K562 (cell line): ENCODE results near the gene PRSS22. TPM values are rescaled to one million over a fixed set of nuclear protein-coding genes. Genes with fewer than 3 reads are reported as not detected.
A peak's percentile ranks its signal among the peaks of the same experiment; 100 is the strongest.

Experiments used
- ARNT ChIP-seq, 2 experiments: fragments of 450-650 bp; IDR thresholded peaks; 2 replicates each; pipeline ENCODE4 v1.6.1; 2016; ENCODE audit warnings: mild to moderate bottlenecking in 1 of 2
- E2F3 ChIP-seq: fragments of 250-450 bp; sonication (Bioruptor Pico); IDR thresholded peaks from 2 replicates; pipeline ENCODE4 v1.4.0; 2020; ENCODE audit warnings: mild to moderate bottlenecking
- E2F6 ChIP-seq, 2 experiments: IDR thresholded peaks; 2 replicates each; pipeline ENCODE4 v1.6.1; 2011; ENCODE audit warnings: borderline replicate concordance in 1 of 2, control low read depth in 1 of 2, low read depth in 1 of 2, low read length in 1 of 2, mild to moderate bottlenecking in 1 of 2, mixed read lengths in 1 of 2, moderate library complexity in 1 of 2; ENCODE audit not compliant: insufficient read depth in 1 of 2, insufficient read length in 1 of 2, poor library complexity in 1 of 2, severe bottlenecking in 1 of 2; ENCODE audit errors: extremely low read depth in 1 of 2
- FOS ChIP-seq: IDR thresholded peaks from 3 replicates; pipeline ENCODE4 v1.6.1; 2011; ENCODE audit not compliant: insufficient read length; ENCODE audit errors: extremely low read depth
- KLF10 ChIP-seq: fragments of 250-450 bp; sonication (Bioruptor Pico); IDR thresholded peaks from 2 replicates; pipeline ENCODE4 v1.6.1; 2021; ENCODE audit warnings: matching md5 sums
- MAFF ChIP-seq: IDR thresholded peaks from 2 replicates; pipeline ENCODE4 v1.6.1; 2012; ENCODE audit warnings: low read length, improper control_type of control experiment
- MEIS2 ChIP-seq: fragments of 450-650 bp; IDR thresholded peaks from 2 replicates; pipeline ENCODE4 v1.6.1; 2014; ENCODE audit warnings: mild to moderate bottlenecking; ENCODE audit not compliant: partially characterized antibody
- MNT ChIP-seq, 2 experiments: fragments of 450-650 bp; conservative IDR thresholded peaks; 2 replicates each; pipeline ENCODE4 v1.6.1; 2017; ENCODE audit warnings: mild to moderate bottlenecking in 2 of 2, moderate library complexity in 2 of 2
- MTA3 ChIP-seq: fragments of 450-650 bp; formaldehyde crosslinking; IDR thresholded peaks from 2 replicates; pipeline ENCODE4 v1.6.1; 2017; ENCODE audit warnings: mild to moderate bottlenecking, borderline replicate concordance
- POLR2AphosphoS2 ChIP-seq: IDR thresholded peaks from 2 replicates; pipeline ENCODE4 v1.6.1; 2012; ENCODE audit warnings: low read length, improper control_type of control experiment
- POLR2G ChIP-seq: fragments of 200-400 bp; formaldehyde crosslinking; IDR thresholded peaks from 2 replicates; pipeline ENCODE4 v1.6.1; 2017; ENCODE audit warnings: low read depth, mild to moderate bottlenecking, antibody characterized with exemption, low read length, moderate library complexity
- RBBP5 ChIP-seq: fragments of 200-600 bp; sonication (generic); IDR thresholded peaks from 2 replicates; pipeline ENCODE4 v1.6.1; 2012; ENCODE audit warnings: borderline replicate concordance, mild to moderate bottlenecking, low read length, control low read depth, inconsistent platforms; ENCODE audit not compliant: insufficient read depth, poor library complexity, severe bottlenecking
- RBM39 ChIP-seq: fragments of 200-400 bp; formaldehyde crosslinking; optimal IDR thresholded peaks from 2 replicates; pipeline ENCODE3; 2018; ENCODE audit warnings: low read depth, low read length
- RUNX1 ChIP-seq: sonication (generic); IDR thresholded peaks from 2 replicates; pipeline ENCODE4 v1.6.1; 2016; ENCODE audit warnings: antibody characterized with exemption, low read depth
- SMAD4 ChIP-seq: fragments of 250-450 bp; sonication (Bioruptor Pico); conservative IDR thresholded peaks from 2 replicates; pipeline ENCODE4 v1.8.0; 2021; ENCODE audit warnings: inconsistent platforms, mild to moderate bottlenecking, moderate library complexity
- TAF1 ChIP-seq: IDR thresholded peaks from 2 replicates; pipeline ENCODE4 v1.6.1; 2011; ENCODE audit warnings: mild to moderate bottlenecking, low read length, moderate library complexity; ENCODE audit not compliant: insufficient read depth, control insufficient read depth, severe bottlenecking; ENCODE audit errors: extremely low read depth
- TRIM24 ChIP-seq, 2 experiments: fragments of 450-650 bp; IDR thresholded peaks; 2 replicates each; pipeline ENCODE4 v1.6.1; 2016
- USF2 ChIP-seq: sonication (generic); formaldehyde crosslinking; IDR thresholded peaks from 2 replicates; pipeline ENCODE4 v1.5.0; 2020; ENCODE audit warnings: missing genetic modification reagents
- ZBTB17 ChIP-seq: fragments of 450-650 bp; formaldehyde crosslinking; IDR thresholded peaks from 2 replicates; pipeline ENCODE4 v1.4.0; 2020; ENCODE audit warnings: mild to moderate bottlenecking
- ZNF384 ChIP-seq: IDR thresholded peaks from 2 replicates; pipeline ENCODE4 v1.6.1; 2012; ENCODE audit warnings: low read depth, low read length, improper control_type of control experiment
- polyA plus RNA-seq, 8 experiments: library from polyadenylated mRNA; depleted of rRNA in 4 of 8; stranded (reverse) in 5 of 8; unstranded in 3 of 8; fragments of >200 nt; fragmentation: Nextera tagmentation in 2 of 8; fragmentation: Illumina TruSeq in 1 of 8; extraction: Ambion mirVana in 2 of 8; extraction: Trizol in 1 of 8; gene quantifications; 2 replicates each; pipeline versions ENCODE4 v1.2.1 to v1.2.3, GENCODE V29; 2011 to 2014; ENCODE audit warnings: inconsistent platforms in 1 of 8, missing spikeins in 1 of 8
- total RNA-seq, 7 experiments: library from RNA; depleted of rRNA in 6 of 7; stranded (reverse); fragments of >200 nt in 6 of 7; fragmentation: Illumina TruSeq in 2 of 7; extraction: Trizol in 2 of 7; gene quantifications; 2 replicates each; pipeline versions ENCODE4 v1.2.1 to v1.2.3, GENCODE V29; 2011 to 2021; ENCODE audit warnings: low replicate concordance in 1 of 7
- TF ChIP-seq, protein P1 (sequence below): fragments of 450-650 bp; IDR thresholded peaks from 2 replicates; pipeline ENCODE4 v1.6.1; 2016

Gene PRSS22
- total and polyA plus RNA-seq, 9 of the 15 experiments (the other 6 are each of a cell fraction or from before 2014, with no cell fraction given) = 0.13 to 0.42 TPM; not detected in 7

DNA sequence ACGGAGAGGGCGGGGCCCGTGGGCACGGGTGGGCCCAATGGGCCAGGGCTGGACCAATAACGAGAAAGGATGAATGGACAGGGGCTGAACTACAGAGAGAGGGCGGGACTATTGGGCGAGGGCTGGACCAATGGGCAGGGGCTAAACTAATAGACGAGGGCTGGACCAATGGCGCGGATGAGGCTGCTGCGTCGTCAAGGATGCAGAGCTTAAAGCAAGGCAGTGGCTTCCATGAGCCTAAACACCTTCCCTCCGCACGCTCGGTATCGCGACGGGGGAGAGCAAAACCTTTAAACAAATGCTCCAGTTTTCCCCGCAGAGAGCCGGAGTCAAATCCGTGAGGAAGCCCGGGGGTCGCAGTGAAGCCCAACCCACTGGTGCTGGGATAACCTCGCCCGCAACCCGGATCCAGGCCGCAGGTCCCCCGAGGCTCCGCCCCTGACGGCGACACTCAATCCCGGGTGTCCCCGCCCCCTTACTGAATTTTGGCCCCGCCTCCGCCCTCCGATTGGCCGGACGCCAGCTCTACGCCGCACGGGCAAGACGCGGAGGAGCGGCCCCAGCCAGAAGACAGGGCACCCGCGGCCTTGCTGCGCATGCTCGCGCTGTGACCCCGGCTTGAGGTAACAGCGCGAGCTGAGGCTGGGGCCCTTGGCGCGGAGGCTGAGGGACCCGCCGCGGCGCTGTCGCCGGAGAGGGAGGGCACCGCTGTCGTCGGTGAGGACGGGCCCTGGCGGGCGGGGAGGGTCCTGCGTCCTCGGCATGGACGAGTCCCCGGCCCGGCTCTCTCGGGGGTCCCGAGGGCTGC, 24.9 kb upstream of the PRSS22 start, which contains the start of gene FLYWCH2 (continued):
- peak in 1 of 2 experiments; percentile 49; a peak in 2 of 4 replicates for TF ChIP-seq MNT (conservative IDR thresholded peaks at IDR 0.05)
- TF ChIP-seq POLR2G = peak; percentile 92
- no peak for TF ChIP-seq RBM39
- TF ChIP-seq, protein P1, sequence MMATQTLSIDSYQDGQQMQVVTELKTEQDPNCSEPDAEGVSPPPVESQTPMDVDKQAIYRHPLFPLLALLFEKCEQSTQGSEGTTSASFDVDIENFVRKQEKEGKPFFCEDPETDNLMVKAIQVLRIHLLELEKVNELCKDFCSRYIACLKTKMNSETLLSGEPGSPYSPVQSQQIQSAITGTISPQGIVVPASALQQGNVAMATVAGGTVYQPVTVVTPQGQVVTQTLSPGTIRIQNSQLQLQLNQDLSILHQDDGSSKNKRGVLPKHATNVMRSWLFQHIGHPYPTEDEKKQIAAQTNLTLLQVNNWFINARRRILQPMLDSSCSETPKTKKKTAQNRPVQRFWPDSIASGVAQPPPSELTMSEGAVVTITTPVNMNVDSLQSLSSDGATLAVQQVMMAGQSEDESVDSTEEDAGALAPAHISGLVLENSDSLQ = peak; percentile 96
- peak; percentile 79 for TF ChIP-seq SMAD4
- no peak for TF ChIP-seq TRIM24 (IDR thresholded peaks at IDR 0.05)
- TF ChIP-seq E2F6 (IDR thresholded peaks at IDR 0.05; ENCODE audit: borderline replicate concordance in 1 of 2, extremely low read depth in 1 of 2, insufficient read depth in 1 of 2, insufficient read length in 1 of 2, low read depth in 1 of 2, low read length in 1 of 2, poor library complexity in 1 of 2, severe bottlenecking in 1 of 2) = peak; percentile 15 to 65
- no peak for TF ChIP-seq ARNT (IDR thresholded peaks at IDR 0.05)
- no peak for TF ChIP-seq KLF10 (CRISPR knock-in tag)
- TF ChIP-seq MAFF = no peak
- peak; percentile 89 for TF ChIP-seq MEIS2
- TF ChIP-seq E2F3 = 0 out of 2 replicates have a peak, but pooled peaks have one; percentile 18
- TF ChIP-seq RBBP5 = peak; percentile 86
- peak; percentile 82 for TF ChIP-seq FOS
- TF ChIP-seq USF2 = no peak
- no peak for TF ChIP-seq RUNX1
- peak; percentile 70 for TF ChIP-seq TAF1
- TF ChIP-seq ZNF384 = no peak
- TF ChIP-seq POLR2AphosphoS2 = no peak
- peak; percentile 21; the same call in 1 of the 2 replicates for TF ChIP-seq MTA3
- 0 out of 2 replicates have a peak, but pooled peaks have one; percentile 28 for TF ChIP-seq ZBTB17 (CRISPR knock-in tag)
